Left hindlimb (tissue), 1 donor: ENCODE results near the gene USP40.

Experiments used
- DNase-seq: peaks from one replicate; pipeline ENCODE4 v3.0.0-alpha.2; 2018

The USP40 gene

GRCh38 chr2:233440314-233440713, 126.3 kb downstream of the USP40 start:
- no peak for DNase-seq

- no peak for DNase-seq
These were observed 127.4 kb downstream of the USP40 start for GRCh38 chr2:233439191-233439590.

GRCh38 chr2:233438573-233439147, 127.9 kb downstream of the USP40 start:
- no peak for DNase-seq

GRCh38 chr2:233437439-233437955, 129.1 kb downstream of the USP40 start:
- DNase-seq = no peak

GRCh38 chr2:233436691-233437438, 129.7 kb downstream of the USP40 start:
- DNase-seq = no peak

GRCh38 chr2:233436191-233436581, 130.4 kb downstream of the USP40 start:
- no peak for DNase-seq

- DNase-seq = no peak
These were observed 131.0 kb downstream of the USP40 start for GRCh38 chr2:233435436-233436190.

DNA sequence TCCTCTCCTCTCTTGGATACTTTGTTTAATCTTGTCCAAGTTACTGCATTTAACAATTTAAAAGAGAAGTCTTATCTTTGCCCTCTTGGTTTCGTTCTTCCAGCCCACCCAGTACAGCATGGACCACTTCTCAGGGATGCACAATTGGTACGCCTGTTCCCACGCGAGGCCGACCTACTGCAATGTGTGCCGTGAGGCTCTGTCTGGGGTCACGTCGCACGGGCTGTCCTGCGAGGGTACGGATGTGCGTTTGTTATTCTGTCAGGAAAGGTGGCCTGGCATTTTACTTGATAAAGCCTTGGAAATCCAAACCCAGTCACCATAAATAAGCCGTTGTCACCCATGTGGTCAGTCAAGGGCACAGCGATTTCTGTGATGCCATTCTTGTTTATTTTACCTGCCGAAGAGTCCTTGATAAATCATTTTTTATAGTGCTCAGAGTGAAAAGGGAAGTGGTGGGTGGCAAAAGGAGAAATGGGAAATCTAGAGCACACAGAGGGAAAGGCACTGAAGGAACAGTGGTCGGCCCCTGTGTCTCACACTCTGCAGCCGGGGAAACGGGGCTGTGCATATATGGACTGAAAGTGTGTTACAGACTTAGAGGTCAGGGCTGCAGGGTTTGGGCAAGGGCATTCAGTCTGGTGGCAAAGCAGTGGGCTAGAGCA, 131.8 kb downstream of the USP40 start:
- no peak for DNase-seq

DNA sequence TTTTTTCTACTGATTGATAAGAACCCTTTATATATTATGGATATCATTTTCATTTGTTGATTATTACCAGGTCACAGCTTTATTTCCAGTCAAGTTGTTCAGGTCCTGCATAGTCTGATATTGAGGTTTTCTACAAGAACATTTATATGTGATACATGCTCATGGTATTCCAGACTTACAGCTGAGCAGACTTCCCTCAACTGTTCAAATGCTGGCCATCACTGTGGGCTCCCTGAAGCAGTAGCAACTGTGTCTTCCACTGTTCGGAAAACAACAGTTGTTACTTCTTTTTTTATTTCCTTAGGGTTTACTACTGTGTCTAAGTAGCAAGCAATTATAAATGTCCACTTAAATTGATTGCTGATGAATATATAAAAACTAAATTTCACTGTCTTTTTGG, 132.8 kb downstream of the USP40 start:
- no peak for DNase-seq

DNA sequence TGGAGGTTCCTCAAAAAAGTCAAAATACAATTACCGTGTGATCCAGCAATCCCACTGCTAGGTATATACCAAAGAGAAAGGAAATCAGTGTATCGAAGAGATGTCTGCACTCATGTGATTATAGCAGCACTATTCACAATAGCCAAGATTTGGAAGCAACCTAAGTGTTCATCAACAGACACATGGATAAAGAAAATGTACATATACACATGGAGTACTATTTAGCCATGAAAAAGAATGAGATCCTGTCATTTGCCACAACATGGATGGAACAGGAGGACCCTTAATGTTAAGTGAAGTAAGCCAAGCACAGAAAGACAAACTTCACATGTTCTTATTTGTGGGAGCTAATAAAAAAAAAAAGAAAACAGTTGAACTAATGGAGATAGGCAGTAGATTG, 133.6 kb downstream of the USP40 start:
- no peak for DNase-seq

DNA sequence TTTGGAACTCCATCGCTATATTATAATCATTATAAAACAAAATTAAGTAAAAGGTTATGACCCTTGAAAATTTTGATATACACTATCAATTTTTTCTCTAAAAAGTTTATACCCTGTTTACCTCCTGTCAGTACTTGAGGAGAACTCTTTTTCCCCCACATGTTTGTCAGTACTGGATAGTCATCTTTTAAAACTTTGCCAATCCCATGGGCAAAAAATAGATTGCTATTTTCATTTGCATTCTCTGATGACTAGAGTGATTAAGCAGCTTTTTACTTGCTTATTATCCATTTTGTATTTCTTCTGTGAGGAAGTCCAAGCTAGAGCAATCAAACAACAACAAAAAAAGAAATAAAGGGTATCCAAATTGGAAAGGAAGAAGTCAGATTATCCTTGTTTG, 135.9 kb downstream of the USP40 start:
- no peak for DNase-seq

GRCh38 chr2:233430081-233430480, 136.5 kb downstream of the USP40 start:
- DNase-seq = no peak

DNA sequence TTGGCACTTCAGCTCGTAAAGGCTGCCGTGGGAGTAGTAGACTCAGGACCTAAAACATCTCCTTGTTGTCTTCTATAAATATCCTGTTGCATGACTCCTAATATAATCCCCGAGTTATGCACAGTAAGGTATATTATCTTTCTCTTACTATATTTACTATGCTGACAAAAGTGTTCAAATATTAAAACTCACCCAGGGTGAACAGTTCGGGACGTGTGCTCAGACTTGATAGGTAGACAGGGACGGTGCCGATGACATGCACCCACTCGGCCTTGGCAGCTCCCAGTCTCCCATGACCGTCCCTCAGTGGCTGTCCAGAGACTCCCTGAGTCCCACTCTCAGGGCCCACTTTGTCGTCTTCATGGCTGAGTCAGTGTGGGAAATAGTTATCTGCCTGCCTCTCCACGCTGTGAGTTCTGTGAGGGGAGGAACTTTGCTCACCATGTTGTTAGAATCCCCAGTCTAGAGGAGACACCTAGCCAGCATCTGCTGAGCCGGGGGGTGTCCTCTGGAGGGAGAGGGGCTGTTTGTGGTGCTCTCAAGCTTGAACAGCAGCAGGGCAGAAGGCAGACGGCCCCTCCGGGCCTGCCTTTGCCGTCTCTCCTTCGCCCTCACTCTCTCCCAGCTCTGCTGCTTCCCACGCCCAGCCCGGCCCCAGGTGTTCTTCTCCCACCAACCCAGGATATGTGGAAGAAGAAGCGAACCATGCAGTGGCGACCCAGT, 137.2 kb downstream of the USP40 start:
- DNase-seq = no peak

DNA sequence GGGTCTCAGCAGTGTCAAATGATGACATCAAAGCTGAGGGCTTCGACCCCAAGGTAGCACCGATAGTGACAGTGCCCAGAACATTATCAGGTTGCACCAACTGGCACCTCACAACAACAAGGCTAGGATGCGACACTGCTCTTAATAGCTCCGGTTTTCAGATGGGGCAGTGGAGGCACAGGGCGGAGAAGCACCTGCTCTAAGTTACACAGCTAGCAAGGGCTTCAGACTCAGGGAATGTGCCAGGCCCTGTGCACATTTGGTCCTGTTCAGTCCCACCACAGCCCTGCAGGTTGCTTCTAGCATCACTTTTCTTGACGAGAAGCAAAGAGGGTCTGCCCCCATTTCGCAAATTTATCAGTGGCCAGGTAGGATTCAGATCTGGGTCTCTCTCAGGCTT, 138.1 kb downstream of the USP40 start:
- no peak for DNase-seq

DNA sequence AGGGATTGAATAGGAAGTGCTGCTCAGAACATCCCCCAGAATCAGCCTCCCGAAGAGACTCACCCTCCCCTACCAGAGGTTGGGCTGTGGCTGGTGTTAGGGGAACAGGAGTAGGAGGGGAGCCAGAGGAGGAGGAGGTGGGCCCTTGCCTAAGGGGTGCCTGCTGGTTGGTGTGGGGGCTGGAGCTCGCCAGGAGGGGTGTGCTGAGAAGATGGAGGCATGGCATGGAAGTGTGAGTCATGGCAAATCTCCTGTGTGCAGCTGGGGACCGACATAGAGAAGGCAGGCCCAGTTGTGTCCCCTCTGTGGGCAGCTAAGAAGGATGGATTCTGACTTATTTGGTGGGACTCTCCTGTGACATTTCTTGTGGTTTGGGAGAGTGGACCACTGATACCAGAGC, 138.6 kb downstream of the USP40 start:
- no peak for DNase-seq

DNA sequence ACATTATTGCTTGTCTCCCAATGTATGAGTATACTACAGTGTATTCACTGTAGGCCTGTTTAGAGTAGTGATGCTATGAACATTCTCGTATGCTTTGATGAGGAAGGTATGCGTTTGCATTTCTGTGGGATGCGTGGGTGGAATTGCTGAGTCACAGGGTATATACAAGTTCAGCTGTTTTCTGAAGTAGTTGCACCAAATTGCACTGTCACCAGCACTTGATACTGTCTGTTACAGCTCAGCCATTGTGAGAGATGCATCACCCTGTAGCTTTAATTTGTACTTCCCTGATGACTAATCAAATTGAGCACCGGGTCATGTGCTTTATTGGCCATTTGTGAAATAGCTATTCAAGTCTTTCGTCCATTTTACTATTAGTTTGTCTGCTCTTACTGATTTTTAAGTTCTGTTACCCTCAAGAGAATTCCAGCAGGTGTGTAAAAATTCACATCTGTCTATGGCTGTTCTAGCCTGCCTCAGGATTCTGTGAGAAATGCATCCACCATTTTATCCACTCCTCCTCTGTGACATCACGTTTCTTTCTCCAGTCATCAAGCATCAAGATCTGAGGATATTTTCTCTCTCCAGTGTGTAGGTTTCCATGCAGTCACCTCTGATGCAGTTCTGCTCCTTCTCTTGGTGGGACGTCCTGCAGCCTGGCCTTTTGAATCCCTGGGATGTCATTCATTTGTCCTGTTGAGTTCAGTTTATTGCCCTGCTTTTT, 139.8 kb downstream of the USP40 start:
- no peak for DNase-seq
